ENCODE results near the gene ZNF280B.
"Not testable (repeated sequence)": the region's sequence is repeated elsewhere in the genome, so short reads cannot be mapped to it uniquely, and the experiment has no call there.

The ZNF280B gene

GRCh38 chr22:22485524-22485923 is 23.0 kb downstream of the ZNF280B start:
- no peak overlapping the region for H3K27ac ChIP-seq
- TF ChIP-seq FOXP2 (optimal IDR thresholded peaks at IDR 0.05; ENCODE audit: control extremely low read depth, extremely low read length, insufficient read depth) = no peak
- TF ChIP-seq EZH2 (IDR thresholded peaks at IDR 0.05) = no peak
- no peak for TF ChIP-seq POLR2AphosphoS5 (IDR thresholded peaks at IDR 0.05; ENCODE audit: borderline replicate concordance, low read depth, low read length)
- H3K9me3 ChIP-seq (ENCODE audit: low read depth, low read length) = no peaks in the 10 kb centered on the region
- no peak for DNase-seq (ENCODE audit: low read depth, low spot score)
- H3K36me3 ChIP-seq (ENCODE audit: insufficient read depth, low read length) = peaks cover 3% of the 10 kb centered on the region; the same call in 1 of the 2 replicates
- no peak overlapping the region for H3K9ac ChIP-seq (ENCODE audit: insufficient read length)
- no peak overlapping the region for H3K4me3 ChIP-seq

- Histone ChIP-seq H3K4me3 (no peak overlapping the region), H3K36me3 (ENCODE audit: insufficient read depth, low read length) (peaks cover 3% of the 10 kb centered on the region; the same call in 1 of the 2 replicates), H3K9ac (ENCODE audit: insufficient read length) (no peak overlapping the region), H3K9me3 (ENCODE audit: low read depth, low read length) (no peaks in the 10 kb centered on the region), H3K27ac (no peak overlapping the region)
- TF ChIP-seq POLR2AphosphoS5 (IDR thresholded peaks at IDR 0.05; ENCODE audit: borderline replicate concordance, low read depth, low read length) = no peak
- no peak for DNase-seq (ENCODE audit: low read depth, low spot score)
These were observed 24.5 kb downstream of the ZNF280B start for GRCh38 chr22:22484023-22484422.

GRCh38 chr22:22480940-22481339 is 27.6 kb downstream of the ZNF280B start:
- no peak overlapping the region for H3K9ac ChIP-seq (ENCODE audit: insufficient read length)

GRCh38 chr22:22479999-22480532 is 28.5 kb downstream of the ZNF280B start:
- Histone ChIP-seq H3K4me3 (no peak overlapping the region), H3K36me3 (ENCODE audit: insufficient read depth, low read length) (no peaks in the 10 kb centered on the region), H3K27ac (no peak overlapping the region), H3K9ac (ENCODE audit: insufficient read length) (no peak overlapping the region), H3K9me3 (ENCODE audit: low read depth, low read length) (no peaks in the 10 kb centered on the region)
- DNase-seq (ENCODE audit: low read depth, low spot score) = no peak
- TF ChIP-seq EZH2 (IDR thresholded peaks at IDR 0.05) (no peak), FOXP2 (optimal IDR thresholded peaks at IDR 0.05; ENCODE audit: control extremely low read depth, extremely low read length, insufficient read depth) (no peak)

More at GRCh38 chr22:22480940-22481339, 27.6 kb downstream of the ZNF280B start:
- no peak for DNase-seq (ENCODE audit: low read depth, low spot score)
- no peak overlapping the region for H3K4me3 ChIP-seq
- H3K9me3 ChIP-seq (ENCODE audit: low read depth, low read length) = no peaks in the 10 kb centered on the region
- no peaks in the 10 kb centered on the region for H3K36me3 ChIP-seq (ENCODE audit: insufficient read depth, low read length)
- no peak overlapping the region for H3K27ac ChIP-seq
- TF ChIP-seq POLR2AphosphoS5 (IDR thresholded peaks at IDR 0.05; ENCODE audit: borderline replicate concordance, low read depth, low read length) = no peak
- no peak for TF ChIP-seq EZH2 (IDR thresholded peaks at IDR 0.05)
- TF ChIP-seq FOXP2 (optimal IDR thresholded peaks at IDR 0.05; ENCODE audit: control extremely low read depth, extremely low read length, insufficient read depth) = no peak

- DNase-seq (ENCODE audit: low read depth, low spot score) = no peak
- TF ChIP-seq FOXP2 (optimal IDR thresholded peaks at IDR 0.05; ENCODE audit: control extremely low read depth, extremely low read length, insufficient read depth) = no peak
- TF ChIP-seq EZH2 (IDR thresholded peaks at IDR 0.05) = no peak
- no peak for TF ChIP-seq POLR2AphosphoS5 (IDR thresholded peaks at IDR 0.05; ENCODE audit: borderline replicate concordance, low read depth, low read length)
- H3K4me3 ChIP-seq = no peak overlapping the region
- H3K9me3 ChIP-seq (ENCODE audit: low read depth, low read length) = no peaks in the 10 kb centered on the region
- no peak overlapping the region for H3K9ac ChIP-seq (ENCODE audit: insufficient read length)
- no peak overlapping the region for H3K27ac ChIP-seq
- H3K36me3 ChIP-seq (ENCODE audit: insufficient read depth, low read length) = no peaks in the 10 kb centered on the region
These were observed 29.4 kb downstream of the ZNF280B start for GRCh38 chr22:22479116-22479515.

DNA sequence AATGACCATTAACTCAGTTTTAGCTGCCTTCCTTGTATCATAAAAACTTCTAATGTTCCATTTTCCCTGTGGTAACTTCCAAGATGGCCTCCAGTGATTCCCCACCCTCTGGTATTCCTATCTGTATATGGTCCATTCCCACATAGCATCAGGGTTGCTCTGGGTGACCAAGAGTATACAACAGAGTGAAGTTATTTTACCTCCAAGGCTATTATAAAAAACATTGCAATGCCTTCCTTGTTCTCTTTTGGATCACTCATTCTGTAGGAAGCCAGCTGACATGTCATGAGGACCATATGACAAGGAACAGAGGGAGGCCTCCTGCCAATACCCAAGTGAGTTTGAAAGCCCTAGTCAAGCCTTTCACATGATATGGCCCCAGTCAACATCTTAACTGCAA is 30.1 kb downstream of the ZNF280B start:
- Histone ChIP-seq H3K9me3 (ENCODE audit: low read depth, low read length) (no peaks in the 10 kb centered on the region), H3K36me3 (ENCODE audit: insufficient read depth, low read length) (no peaks in the 10 kb centered on the region), H3K4me3 (no peak overlapping the region), H3K27ac (no peak overlapping the region), H3K9ac (ENCODE audit: insufficient read length) (no peak overlapping the region)
- TF ChIP-seq FOXP2 (optimal IDR thresholded peaks at IDR 0.05; ENCODE audit: control extremely low read depth, extremely low read length, insufficient read depth) (no peak), EZH2 (IDR thresholded peaks at IDR 0.05) (no peak), POLR2AphosphoS5 (IDR thresholded peaks at IDR 0.05; ENCODE audit: borderline replicate concordance, low read depth, low read length) (no peak)
- no peak for DNase-seq (ENCODE audit: low read depth, low spot score)

GRCh38 chr22:22474733-22475132 is 33.8 kb downstream of the ZNF280B start:
- H3K4me3 ChIP-seq = no peak overlapping the region
- no peaks in the 10 kb centered on the region for H3K9me3 ChIP-seq (ENCODE audit: low read depth, low read length)
- no peaks in the 10 kb centered on the region for H3K36me3 ChIP-seq (ENCODE audit: insufficient read depth, low read length)
- no peak overlapping the region for H3K9ac ChIP-seq (ENCODE audit: insufficient read length)
- no peak for TF ChIP-seq FOXP2 (optimal IDR thresholded peaks at IDR 0.05; ENCODE audit: control extremely low read depth, extremely low read length, insufficient read depth)
- TF ChIP-seq POLR2AphosphoS5 (IDR thresholded peaks at IDR 0.05; ENCODE audit: borderline replicate concordance, low read depth, low read length) = no peak
- no peak for TF ChIP-seq EZH2 (IDR thresholded peaks at IDR 0.05)
- no peak for DNase-seq (ENCODE audit: low read depth, low spot score)
- no peak overlapping the region for H3K27ac ChIP-seq

- not testable (repeated sequence) for DNase-seq (ENCODE audit: low read depth, low spot score); H3K9me3 ChIP-seq (ENCODE audit: low read depth, low read length); H3K36me3 ChIP-seq (ENCODE audit: insufficient read depth, low read length); H3K4me3 ChIP-seq; H3K9ac ChIP-seq (ENCODE audit: insufficient read length); H3K27ac ChIP-seq
These were observed 37.4 kb downstream of the ZNF280B start for GRCh38 chr22:22471104-22471503.

GRCh38 chr22:22469527-22469926 is 39.0 kb downstream of the ZNF280B start:
- H3K9ac ChIP-seq (ENCODE audit: insufficient read length) = no peak overlapping the region
- no peak overlapping the region for H3K4me3 ChIP-seq
- H3K27ac ChIP-seq = no peak overlapping the region
- no peaks in the 10 kb centered on the region for H3K36me3 ChIP-seq (ENCODE audit: insufficient read depth, low read length)
- H3K9me3 ChIP-seq (ENCODE audit: low read depth, low read length) = no peaks in the 10 kb centered on the region
- no peak for DNase-seq (ENCODE audit: low read depth, low spot score)
- TF ChIP-seq EZH2 (IDR thresholded peaks at IDR 0.05) = no peak
- no peak for TF ChIP-seq FOXP2 (optimal IDR thresholded peaks at IDR 0.05; ENCODE audit: control extremely low read depth, extremely low read length, insufficient read depth)
- no peak for TF ChIP-seq POLR2AphosphoS5 (IDR thresholded peaks at IDR 0.05; ENCODE audit: borderline replicate concordance, low read depth, low read length)

GRCh38 chr22:22468794-22469469 is 39.6 kb downstream of the ZNF280B start:
- H3K36me3 ChIP-seq (ENCODE audit: insufficient read depth, low read length); H3K9ac ChIP-seq (ENCODE audit: insufficient read length); DNase-seq (ENCODE audit: low read depth, low spot score); H3K27ac ChIP-seq; H3K4me3 ChIP-seq; H3K9me3 ChIP-seq (ENCODE audit: low read depth, low read length): not testable (repeated sequence)
